B cell (primary cell): Measurements from ENCODE around the gene PKP2. TPM values are rescaled to one million over a fixed set of nuclear protein-coding genes. Genes with fewer than 3 reads are reported as not detected.

Experiments
- ATAC-seq: fragments of 200-7000 bp; cut with Tn5 transposase; one replicate; pipeline ENCODE4 v1.10.0; 2021; ENCODE audit warnings: low read depth, mild to moderate bottlenecking, moderate number of reproducible peaks, moderate library complexity
- CTCF ChIA-PET: fragments of 350-600 bp; sonication (Branson Sonifier 250); formaldehyde crosslinking; loops from one replicate; lab custom pipeline; 2021; ENCODE audit warnings: antibody characterized with exemption, inconsistent platforms; lab: Charles Lee
- POLR2A ChIA-PET: fragments of 350-600 bp; sonication (Branson Sonifier 250); formaldehyde crosslinking; loops from one replicate; lab custom pipeline; 2021; ENCODE audit warnings: antibody characterized with exemption; lab: Charles Lee
- DNase-seq: peaks from one replicate; pipeline ENCODE4 v3.0.0; 2013
- H2AFZ ChIP-seq: 2 replicates; pipeline ENCODE4 v1.6.1; 2012; ENCODE audit warnings: mild to moderate bottlenecking, low read depth, low read length; ENCODE audit not compliant: insufficient read depth, poor library complexity, severe bottlenecking
- H3K27ac ChIP-seq, 2 donors: 1 replicate in 1 of 2; 2 replicates in 1 of 2; pipeline ENCODE4 v1.5.1; 2012 to 2013; ENCODE audit warnings: low read length in 2 of 2, mild to moderate bottlenecking in 2 of 2, moderate library complexity in 1 of 2
- H3K27me3 ChIP-seq, 4 experiments: fragments of 200-600 bp in 1 of 4; sonication (generic) in 1 of 4; replicated peaks in 1 of 4; 1 replicate in 2 of 4; 2 replicates in 2 of 4; pipeline versions ENCODE4 v1.6.1 to v1.7.0; 2013 to 2016; ENCODE audit warnings: low read length in 3 of 4, mild to moderate bottlenecking in 2 of 4, mixed read lengths in 1 of 4, moderate library complexity in 1 of 4; ENCODE audit not compliant: insufficient read depth in 4 of 4, control insufficient read depth in 3 of 4; ENCODE audit errors: control extremely low read depth in 1 of 4
- H3K36me3 ChIP-seq, 2 experiments: replicated peaks in 1 of 2; 1 replicate in 1 of 2; 2 replicates in 1 of 2; pipeline versions ENCODE4 v1.6.1 to v1.7.1; 2013; ENCODE audit warnings: low read length in 1 of 2; ENCODE audit not compliant: insufficient read depth in 2 of 2, control insufficient read depth in 1 of 2; ENCODE audit errors: control extremely low read depth in 1 of 2, extremely low read depth in 1 of 2
- H3K4me1 ChIP-seq, 2 donors: fragments of 200-600 bp in 1 of 2; sonication (generic) in 1 of 2; 1 replicate in 1 of 2; 2 replicates in 1 of 2; pipeline versions ENCODE4 v1.5.1 to v1.6.1; 2013 to 2017; ENCODE audit warnings: low read length in 2 of 2; ENCODE audit not compliant: control insufficient read depth in 2 of 2, insufficient read depth in 2 of 2
- H3K4me2 ChIP-seq: replicated peaks from 2 replicates; pipeline ENCODE3; 2012; ENCODE audit warnings: mild to moderate bottlenecking, low read depth, low read length; ENCODE audit not compliant: poor library complexity, severe bottlenecking
- H3K4me3 ChIP-seq, 5 experiments: fragments of 200-600 bp in 1 of 5; sonication (generic) in 1 of 5; 1 replicate in 3 of 5; 2 replicates in 2 of 5; pipeline versions ENCODE4 v1.5.1 to v1.7.0; 2011 to 2016; ENCODE audit warnings: low read length in 4 of 5, mild to moderate bottlenecking in 4 of 5, low read depth in 2 of 5, control low read depth in 1 of 5, moderate library complexity in 1 of 5; ENCODE audit not compliant: insufficient read depth in 1 of 5; ENCODE audit errors: control extremely low read depth in 1 of 5, extremely low read depth in 1 of 5
- H3K79me2 ChIP-seq: fragments of 200-600 bp; sonication (generic); one replicate; pipeline ENCODE4 v1.6.0; 2016; ENCODE audit warnings: low read length; ENCODE audit not compliant: control insufficient read depth, insufficient read depth
- H3K9ac ChIP-seq: fragments of 200-600 bp; sonication (generic); 2 replicates; pipeline ENCODE4 v1.6.1; 2017; ENCODE audit warnings: mild to moderate bottlenecking, low read length, moderate library complexity
- H3K9me3 ChIP-seq, 3 donors: one replicate each; pipeline versions ENCODE4 v1.6.1 to v1.7.1; 2013; ENCODE audit warnings: low read length in 2 of 3; ENCODE audit not compliant: control insufficient read depth in 2 of 3, insufficient read depth in 1 of 3; ENCODE audit errors: control extremely low read depth in 1 of 3
- H4K20me1 ChIP-seq: 2 replicates; pipeline ENCODE4 v1.6.0; 2012; ENCODE audit warnings: mild to moderate bottlenecking, low read length; ENCODE audit not compliant: insufficient read depth, control insufficient read depth, poor library complexity, severe bottlenecking
- H3K27ac Mint-ChIP-seq: one replicate; pipeline ENCODE4 v1.8.0; 2021; ENCODE audit warnings: mixed read lengths
- H3K27me3 Mint-ChIP-seq: one replicate; pipeline ENCODE4 v1.8.0; 2021; ENCODE audit warnings: mixed read lengths
- H3K4me1 Mint-ChIP-seq: one replicate; pipeline ENCODE4 v1.8.0; 2021; ENCODE audit warnings: mixed read lengths
- H3K4me3 Mint-ChIP-seq: one replicate; pipeline ENCODE4 v1.8.0; 2021; ENCODE audit warnings: mixed read lengths
- H3K9me3 Mint-ChIP-seq: one replicate; pipeline ENCODE4 v1.8.0; 2022; ENCODE audit warnings: mixed read lengths; ENCODE audit not compliant: insufficient read depth
- EZH2 ChIP-seq: IDR thresholded peaks from 2 replicates; pipeline ENCODE4 v1.6.1; 2012; ENCODE audit warnings: borderline replicate concordance, low read depth, mild to moderate bottlenecking, moderate library complexity, low read length; ENCODE audit not compliant: insufficient read depth, poor library complexity, severe bottlenecking
- WGBS: methylation state at CpG from one replicate; pipeline ENCODE4 v1.1.5; 2013; ENCODE audit warnings: missing lambda C conversion rate; ENCODE audit not compliant: insufficient coverage; 5-methylcytosine and 5-hydroxymethylcytosine counted together
- intact Hi-C: fragments of 100-400 bp; cut with micrococcal nuclease; formaldehyde crosslinking; loops from one replicate; pipeline ENCODE4 v1.10.0; 2022
- polyA plus RNA-seq: library from polyadenylated mRNA; depleted of rRNA; stranded (reverse); fragments of >200 nt; gene quantifications from 2 replicates; pipeline ENCODE4 v1.2.3, GENCODE V29; 2012
- total RNA-seq, 2 donors: library from RNA; stranded (reverse); fragments of 120-200 nt in 1 of 2; gene quantifications; 1 replicate in 1 of 2; 2 replicates in 1 of 2; pipeline versions ENCODE4 v1.2.3 to v1.2.4, GENCODE V29; 2013 to 2022
- TF ChIP-seq, protein P1 (sequence below): fragments of 200-600 bp; IDR thresholded peaks from one replicate; pipeline ENCODE4 v1.8.0; 2022; ENCODE audit warnings: antibody characterized with exemption, mild to moderate bottlenecking

Gene PKP2
- total and polyA plus RNA-seq, 2 donors (not counting 1 experiment from before 2014, with no cell fraction given), result not detected

DNA sequence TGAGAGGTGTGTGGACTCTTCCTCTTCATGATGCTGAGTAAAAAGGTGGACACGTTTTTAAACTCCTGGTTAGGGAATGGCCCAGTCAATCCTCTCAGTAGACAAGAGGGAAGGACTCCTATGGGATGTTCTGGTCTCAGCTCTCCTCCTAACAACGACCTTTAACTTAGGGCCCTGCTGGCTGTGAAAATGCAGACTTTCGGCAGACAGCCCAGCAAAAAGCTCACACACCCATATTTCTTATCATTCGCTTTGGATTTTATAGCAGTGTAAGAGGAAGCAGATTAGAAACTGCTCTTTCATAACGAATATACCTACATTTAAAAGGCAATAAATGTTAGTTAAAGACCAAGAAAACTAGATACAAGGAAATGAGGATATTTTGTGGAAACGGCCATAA lies 122.9 kb downstream of the PKP2 start:
- no peak overlapping the region for H3K27ac ChIP-seq
- no peaks in the 10 kb centered on the region for H3K4me1 ChIP-seq
- DNase-seq (no peak), ATAC-seq (no peak)
- no peak overlapping the region for H3K4me3 ChIP-seq
- H3K27me3 ChIP-seq, result peaks cover 0 to 11% (median 3%) of the 10 kb centered on the region in 4 experiments
- no peak overlapping the region for H3K9ac ChIP-seq
- no peaks in the 10 kb centered on the region for H3K9me3 ChIP-seq
- Mint-ChIP-seq H3K4me1 (no peaks in the 10 kb centered on the region), H3K9me3 (no peaks in the 10 kb centered on the region), H3K4me3 (no peak overlapping the region), H3K27ac (no peak overlapping the region), H3K27me3 (peaks cover 44% of the 10 kb centered on the region)
- ChIA-PET CTCF (no interaction called here), POLR2A (no interaction called here)
- H3K79me2 ChIP-seq, result no peaks in the 10 kb centered on the region
- TF ChIP-seq EZH2, result no peak
- TF ChIP-seq, protein P1, sequence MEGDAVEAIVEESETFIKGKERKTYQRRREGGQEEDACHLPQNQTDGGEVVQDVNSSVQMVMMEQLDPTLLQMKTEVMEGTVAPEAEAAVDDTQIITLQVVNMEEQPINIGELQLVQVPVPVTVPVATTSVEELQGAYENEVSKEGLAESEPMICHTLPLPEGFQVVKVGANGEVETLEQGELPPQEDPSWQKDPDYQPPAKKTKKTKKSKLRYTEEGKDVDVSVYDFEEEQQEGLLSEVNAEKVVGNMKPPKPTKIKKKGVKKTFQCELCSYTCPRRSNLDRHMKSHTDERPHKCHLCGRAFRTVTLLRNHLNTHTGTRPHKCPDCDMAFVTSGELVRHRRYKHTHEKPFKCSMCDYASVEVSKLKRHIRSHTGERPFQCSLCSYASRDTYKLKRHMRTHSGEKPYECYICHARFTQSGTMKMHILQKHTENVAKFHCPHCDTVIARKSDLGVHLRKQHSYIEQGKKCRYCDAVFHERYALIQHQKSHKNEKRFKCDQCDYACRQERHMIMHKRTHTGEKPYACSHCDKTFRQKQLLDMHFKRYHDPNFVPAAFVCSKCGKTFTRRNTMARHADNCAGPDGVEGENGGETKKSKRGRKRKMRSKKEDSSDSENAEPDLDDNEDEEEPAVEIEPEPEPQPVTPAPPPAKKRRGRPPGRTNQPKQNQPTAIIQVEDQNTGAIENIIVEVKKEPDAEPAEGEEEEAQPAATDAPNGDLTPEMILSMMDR, result no peak
- no peaks in the 10 kb centered on the region for H4K20me1 ChIP-seq
- H3K36me3 ChIP-seq, result no peaks in the 10 kb centered on the region
- WGBS, result 50% methylated on average over 1 of the region's 6 CpGs
- intact Hi-C loops, result no loop called here
- no peak overlapping the region for H2AFZ ChIP-seq
- no peak overlapping the region for H3K4me2 ChIP-seq

DNA sequence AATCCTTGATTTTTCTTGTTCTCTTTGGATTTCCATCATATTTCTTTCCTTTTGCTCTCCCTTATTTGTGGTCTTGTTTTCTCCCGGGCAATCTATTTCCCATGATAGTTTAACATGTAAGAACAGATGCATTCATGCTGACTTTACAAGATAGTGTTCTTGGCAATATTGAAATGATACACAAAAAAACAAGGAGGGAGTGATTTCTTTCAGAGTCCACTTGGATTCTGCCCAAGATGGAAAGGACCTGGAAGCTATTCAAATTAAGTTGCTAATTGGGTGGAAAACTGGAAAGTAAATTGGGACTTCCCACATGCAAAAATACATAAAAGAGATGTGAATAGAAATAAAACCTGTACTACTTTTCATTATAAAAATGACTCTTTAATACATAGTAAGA lies 126.4 kb downstream of the PKP2 start:
- intact Hi-C loops, result no loop called here
- POLR2A ChIA-PET, result no interaction called here
- H3K9ac ChIP-seq, result no peak overlapping the region
- CTCF ChIA-PET, result interaction anchor here (1.3 kb wide), 1 partner anchor 14 kb away, joined by 6 read pairs; the partner anchor contains the start of gene YARS2
- H3K4me1 ChIP-seq, result no peaks in the 10 kb centered on the region
- no peak for DNase-seq
- H2AFZ ChIP-seq, result no peak overlapping the region
- Mint-ChIP-seq H3K4me3 (no peak overlapping the region), H3K4me1 (no peaks in the 10 kb centered on the region), H3K27ac (no peak overlapping the region), H3K9me3 (no peaks in the 10 kb centered on the region), H3K27me3 (peaks cover 40% of the 10 kb centered on the region)
- H3K9me3 ChIP-seq, result no peaks in the 10 kb centered on the region
- peaks cover 0 to 14% (median 1%) of the 10 kb centered on the region in 4 experiments for H3K27me3 ChIP-seq
- no peaks in the 10 kb centered on the region for H4K20me1 ChIP-seq
- no peaks in the 10 kb centered on the region for H3K36me3 ChIP-seq
- no peak for ATAC-seq
- TF ChIP-seq EZH2, result no peak
- TF ChIP-seq, protein P1, result no peak
- no CpG with 5 or more reads among the region's 1 CpG for WGBS
- H3K4me3 ChIP-seq, result no peak overlapping the region
- no peaks in the 10 kb centered on the region for H3K79me2 ChIP-seq
- H3K4me2 ChIP-seq, result no peak overlapping the region
- no peak overlapping the region for H3K27ac ChIP-seq
